HG03095 (cell line): Measurements from ENCODE around the gene KCNK13.
"Not testable (repeated sequence)": the region's sequence is repeated elsewhere in the genome, so short reads cannot be mapped to it uniquely, and the experiment has no call there.

Source experiments
- ATAC-seq: cut with Tn5 transposase; IDR thresholded peaks from one replicate; pipeline ENCODE4 v1.9.1; 2021; ENCODE audit warnings: moderate library complexity; ENCODE audit not compliant: unreplicated experiment

The KCNK13 gene

DNA sequence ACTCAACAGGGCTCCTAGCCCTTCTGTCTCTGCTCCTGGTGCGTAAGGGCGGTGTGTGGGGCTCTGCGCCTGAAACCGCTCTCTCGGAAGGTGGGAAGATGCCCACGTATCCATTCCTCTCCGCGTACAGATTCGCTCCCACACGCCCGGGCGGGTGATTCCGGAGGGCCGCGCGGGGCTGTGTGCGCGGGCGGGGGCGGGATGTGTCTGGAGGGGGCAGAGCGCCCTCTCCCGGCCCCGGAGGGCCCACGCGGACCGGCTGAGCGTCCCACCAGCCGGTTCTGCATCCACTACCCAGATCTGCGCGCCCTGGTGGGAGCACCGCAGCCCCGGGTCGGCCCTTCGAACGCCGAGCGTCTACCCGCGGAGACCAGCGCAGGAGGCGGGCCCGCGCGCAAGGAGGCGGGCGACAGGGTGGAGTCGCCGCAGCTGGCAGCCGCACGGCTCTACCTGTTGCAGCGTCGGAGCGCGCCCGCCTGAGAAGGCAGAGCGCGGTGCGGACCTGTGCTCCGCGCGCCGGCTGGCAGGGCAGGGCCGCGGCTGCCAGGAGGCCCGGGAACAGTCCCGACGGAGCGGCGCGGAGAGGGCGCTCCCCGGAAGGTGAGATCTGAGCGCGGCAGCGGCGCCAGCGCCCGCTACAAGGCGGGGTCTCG lies 1.4 kb upstream of the KCNK13 start:
- peak; percentile 69 for ATAC-seq

DNA sequence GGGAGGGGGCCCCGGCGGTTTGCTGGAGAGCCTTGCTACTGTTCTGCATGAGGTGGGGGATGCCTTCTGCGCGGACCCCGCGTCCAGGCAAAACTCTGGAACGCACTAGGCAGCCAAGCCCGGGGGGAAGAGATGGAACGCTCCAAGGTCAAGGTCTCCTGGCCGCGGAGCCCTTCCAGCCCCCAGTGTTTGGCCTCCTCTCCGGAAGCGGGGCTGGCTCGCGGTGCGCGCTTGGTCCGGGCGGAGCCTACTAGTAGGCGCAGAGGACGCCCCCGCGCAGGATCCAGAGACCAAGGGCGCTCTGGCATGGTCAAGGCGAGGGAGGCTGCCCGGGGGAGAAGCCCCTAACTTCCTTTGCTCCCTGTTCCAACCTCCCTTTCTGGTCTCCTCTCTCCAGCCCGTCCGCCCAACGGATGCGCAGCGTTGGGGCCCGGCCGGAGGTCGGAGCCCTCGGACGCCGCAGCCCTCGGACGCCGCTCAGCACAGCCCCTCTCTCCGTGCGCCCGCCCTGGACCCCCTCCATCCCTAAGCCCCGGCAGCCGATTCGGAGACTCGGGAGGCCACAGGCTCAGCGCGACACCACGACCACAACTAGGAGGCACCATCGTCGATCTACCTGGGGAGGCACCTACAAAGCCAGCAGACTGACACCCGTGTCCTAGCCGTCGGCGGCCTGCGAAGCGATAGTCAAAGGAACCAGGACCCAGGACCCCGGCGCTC lies 669 bp upstream of the KCNK13 start:
- no peak for ATAC-seq

DNA sequence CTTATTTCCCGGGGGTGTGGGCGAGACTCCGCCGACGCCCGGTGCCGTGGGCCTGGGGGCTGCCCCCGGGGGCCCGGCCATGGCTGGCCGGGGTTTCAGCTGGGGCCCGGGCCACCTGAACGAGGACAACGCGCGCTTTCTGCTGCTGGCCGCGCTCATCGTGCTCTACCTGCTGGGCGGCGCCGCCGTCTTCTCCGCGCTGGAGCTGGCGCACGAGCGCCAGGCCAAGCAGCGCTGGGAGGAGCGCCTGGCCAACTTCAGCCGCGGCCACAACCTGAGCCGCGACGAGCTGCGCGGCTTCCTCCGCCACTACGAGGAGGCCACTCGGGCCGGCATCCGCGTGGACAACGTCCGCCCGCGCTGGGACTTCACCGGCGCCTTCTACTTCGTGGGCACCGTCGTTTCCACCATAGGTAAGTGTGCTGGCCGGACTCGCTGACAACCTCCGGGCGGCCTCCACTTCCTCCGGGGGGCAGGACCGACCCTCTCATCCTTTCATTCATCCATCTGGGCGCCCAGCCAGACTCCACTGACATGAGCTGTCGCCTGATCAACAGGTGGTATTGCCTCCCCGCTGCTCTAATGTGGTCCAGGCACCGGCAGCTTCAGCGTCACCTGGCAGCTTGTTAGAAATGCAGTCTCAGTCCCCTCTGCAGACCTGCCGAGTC lies 467 bp downstream of the KCNK13 start:
- no peak for ATAC-seq

DNA sequence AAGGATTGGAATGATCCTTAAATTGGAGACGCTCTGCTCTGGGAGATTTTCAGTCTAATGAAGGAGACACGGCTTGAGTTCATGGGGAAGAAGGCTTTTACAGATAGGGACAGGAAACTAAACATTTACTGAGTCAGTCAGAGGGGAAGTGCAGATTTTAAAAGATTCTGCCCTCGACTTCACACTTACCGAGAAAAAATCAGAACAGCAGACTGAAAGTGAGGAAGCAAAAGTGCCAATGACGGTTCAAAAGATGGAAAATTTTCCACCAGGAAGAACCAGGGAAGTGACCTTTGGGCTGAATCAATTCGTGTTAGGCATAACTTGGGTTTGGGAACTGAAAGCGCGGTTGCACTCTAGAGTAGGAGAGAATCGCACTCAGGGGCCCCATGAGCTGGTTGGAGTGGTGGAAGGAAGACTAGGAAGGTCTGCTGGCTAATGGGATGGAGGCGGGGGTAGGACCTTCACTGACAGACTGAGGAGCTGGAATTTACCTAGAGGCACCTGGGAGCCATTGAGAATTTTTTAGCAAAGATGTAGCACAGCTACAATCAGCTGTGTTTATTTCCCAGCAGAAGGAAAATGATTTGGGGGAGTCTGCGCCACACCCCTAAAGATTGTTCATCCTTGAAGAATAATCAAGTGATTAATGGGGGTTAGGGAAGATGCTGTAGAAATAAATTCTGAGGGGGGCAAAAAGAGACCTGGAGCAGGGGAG lies 1.2 kb downstream of the KCNK13 start:
- ATAC-seq, result no peak

DNA sequence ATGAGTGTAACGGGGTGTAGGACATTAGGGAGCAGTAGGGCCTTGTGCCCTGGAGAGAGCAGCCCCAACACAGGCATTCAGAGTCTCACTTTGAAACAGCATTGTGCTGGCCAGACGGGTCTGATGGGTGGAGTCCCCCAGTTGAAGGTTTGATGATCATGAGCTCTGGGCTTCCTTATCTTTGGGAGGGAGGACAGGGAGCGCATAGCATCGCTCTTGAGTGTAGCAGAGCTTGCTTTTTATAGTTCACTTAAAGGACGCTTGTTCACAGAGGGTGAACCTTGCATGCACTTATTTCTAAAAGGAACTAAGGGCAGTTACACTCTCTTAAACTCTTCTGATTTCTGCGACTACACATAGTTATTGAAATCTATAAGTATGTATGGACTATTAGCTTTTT lies 10.6 kb downstream of the KCNK13 start:
- no peak for ATAC-seq

DNA sequence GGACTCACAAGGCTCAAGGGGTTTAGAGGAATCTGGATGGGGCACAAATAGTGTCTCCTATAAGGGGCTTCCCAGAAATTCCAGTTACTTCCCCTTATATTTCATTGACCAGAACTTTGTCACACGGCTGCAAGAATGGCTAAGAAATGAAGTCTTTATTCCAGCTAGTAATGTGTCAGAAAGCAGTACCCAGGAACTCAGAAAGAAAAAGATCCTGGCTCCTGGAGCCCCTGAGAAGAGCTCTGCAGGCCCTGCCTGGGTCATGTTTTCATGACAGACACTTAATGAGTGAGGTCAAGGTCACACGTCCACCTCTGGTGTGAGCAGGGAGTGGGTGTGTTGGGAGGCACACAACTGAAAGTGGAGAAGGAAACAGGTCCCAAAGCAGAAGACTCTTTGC lies 17.8 kb downstream of the KCNK13 start:
- ATAC-seq, result no peak

DNA sequence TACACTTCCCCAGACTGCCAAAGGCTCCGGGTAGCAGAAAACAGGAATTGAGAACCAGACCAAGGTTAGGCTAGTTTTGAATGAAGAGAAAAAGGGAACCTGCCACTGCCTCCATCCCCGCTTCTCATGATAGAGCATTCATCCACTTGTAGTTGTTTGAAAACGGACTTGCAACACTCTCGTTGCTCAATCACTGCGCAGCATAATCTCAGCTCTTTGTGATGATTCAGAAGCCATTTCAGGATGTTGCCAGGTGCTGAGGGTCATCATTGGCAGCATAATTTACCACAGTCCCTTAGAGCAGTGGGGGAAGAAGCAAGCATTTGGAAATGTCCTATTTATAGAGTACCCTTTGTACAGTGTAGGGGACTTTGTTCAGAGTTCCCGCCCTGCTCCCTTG lies 25.6 kb downstream of the KCNK13 start:
- no peak for ATAC-seq

DNA sequence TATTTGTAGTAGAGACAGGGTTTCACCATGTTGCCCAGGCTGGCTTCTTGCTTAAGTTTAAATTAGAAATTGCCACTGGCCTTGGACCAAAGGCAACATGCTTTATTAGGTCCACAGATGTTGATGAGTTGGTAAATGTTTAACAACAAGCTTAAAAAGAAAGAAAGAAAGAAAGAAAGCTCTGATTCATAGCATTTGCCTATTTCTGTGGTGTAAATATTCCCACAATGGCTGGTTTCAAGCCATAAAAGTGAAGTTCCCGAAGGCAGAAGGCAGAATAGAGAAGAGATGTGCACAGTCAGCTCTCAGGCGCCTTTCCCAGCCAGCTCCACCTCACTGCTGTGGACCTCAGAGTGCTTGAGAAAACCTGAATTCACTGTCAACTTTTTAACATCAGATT lies 26.4 kb downstream of the KCNK13 start:
- no peak for ATAC-seq

DNA sequence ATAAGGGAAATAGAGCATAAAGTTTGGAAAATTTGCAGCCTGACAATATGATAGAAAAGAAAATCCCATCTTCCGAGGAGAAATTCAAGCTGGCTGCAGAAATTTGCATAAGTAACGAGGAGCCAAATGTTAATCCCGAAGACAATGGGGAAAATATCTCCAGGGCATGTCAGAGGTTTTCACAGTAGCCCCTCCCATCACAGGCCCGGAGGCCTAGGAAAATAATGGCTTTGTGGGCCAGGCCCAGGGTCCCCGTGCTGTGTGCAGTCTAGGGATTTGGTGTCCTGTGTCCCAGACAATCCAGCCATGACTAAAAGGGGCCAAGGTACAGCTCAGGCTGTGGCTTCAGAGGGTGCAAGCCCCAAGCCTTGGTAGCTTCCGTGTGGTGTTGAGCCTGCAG lies 27.7 kb downstream of the KCNK13 start:
- not testable (repeated sequence) for ATAC-seq

DNA sequence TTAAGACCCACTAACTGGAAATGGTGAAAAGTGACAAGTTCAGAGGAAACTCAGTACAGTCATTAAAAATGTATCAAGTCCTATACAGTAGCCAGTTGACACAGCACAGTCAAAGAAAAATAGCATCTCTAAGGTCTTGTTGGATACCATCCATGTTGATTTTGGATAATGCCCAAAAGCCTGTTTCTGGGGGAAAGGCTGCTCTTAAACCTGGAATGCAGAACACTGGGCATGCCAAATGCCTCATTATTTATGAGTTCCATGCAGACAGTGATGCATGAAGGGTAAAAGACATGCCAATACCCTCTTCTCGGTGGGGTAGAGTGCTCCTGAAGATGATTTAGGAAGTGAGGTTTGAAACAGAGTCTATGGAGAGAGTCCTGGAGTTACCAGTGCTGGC lies 29.6 kb downstream of the KCNK13 start:
- no peak for ATAC-seq

DNA sequence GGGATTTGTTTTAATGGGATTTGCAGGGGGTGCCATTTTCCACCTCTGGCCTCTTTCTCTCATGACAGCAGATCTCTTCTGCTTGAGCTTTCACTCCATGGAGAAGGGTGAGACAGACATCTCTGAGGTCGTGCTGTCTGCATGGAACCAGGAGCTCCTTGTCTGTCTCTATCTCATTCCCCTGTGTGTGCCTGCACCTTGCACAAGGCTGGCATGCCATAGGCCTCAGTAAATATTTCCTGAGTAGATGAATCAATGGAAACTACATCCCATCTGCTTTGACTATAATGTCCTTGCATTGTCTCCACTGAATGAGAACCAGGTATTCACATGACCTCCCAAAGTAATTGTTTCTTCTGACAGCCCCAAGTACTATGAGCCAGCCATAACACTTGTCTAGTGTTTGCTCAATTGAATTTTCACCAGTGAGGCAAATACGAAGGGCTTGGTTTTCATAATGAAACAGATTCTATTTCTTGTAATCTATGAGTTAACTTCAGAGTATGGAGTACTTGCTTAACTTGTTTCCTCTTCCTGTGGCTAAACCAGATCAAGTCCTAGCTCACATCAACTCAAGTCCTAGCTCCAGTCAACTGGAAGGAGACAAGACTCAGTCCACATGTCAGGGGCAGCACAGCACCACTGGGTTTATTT lies 32.3 kb downstream of the KCNK13 start:
- ATAC-seq, result no peak

DNA sequence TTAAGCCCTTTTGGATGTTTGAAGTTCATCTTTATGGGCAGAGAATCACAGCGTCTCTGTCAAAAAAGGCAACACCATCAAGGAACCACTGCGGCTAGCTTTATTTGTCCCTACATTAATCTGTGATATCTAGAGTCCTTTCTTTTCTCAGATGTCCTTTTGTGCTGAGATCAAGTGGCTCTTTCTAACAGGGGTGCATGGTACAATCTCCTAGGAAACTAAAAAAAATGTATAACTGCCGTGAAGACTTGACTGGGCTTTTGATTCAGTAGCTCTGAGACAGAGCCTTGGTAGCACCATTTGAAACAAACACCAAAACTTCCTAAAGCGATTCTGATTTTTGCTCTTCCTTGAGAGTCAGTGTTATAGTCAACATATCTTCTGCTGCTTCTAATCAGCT lies 33.3 kb downstream of the KCNK13 start:
- no peak for ATAC-seq

DNA sequence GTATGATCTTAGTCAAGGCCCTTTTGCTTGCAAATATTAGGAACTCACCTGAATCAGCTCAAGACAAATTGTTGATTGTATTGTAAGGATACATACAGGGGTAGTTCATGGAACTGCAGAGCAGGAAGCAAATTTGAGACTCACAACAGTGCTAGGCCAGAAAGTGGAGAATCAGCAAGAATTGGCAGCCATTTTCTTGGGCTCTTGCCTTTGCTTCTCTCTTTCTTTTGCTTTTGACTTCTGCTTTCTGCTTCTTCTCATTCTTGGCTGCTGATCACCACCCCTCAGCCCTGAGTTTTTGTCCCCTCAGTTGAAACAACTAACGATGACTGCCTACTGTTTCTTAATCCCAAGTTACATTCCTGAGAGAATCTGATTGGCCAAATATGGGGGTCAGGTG lies 34.8 kb downstream of the KCNK13 start:
- no peak for ATAC-seq

DNA sequence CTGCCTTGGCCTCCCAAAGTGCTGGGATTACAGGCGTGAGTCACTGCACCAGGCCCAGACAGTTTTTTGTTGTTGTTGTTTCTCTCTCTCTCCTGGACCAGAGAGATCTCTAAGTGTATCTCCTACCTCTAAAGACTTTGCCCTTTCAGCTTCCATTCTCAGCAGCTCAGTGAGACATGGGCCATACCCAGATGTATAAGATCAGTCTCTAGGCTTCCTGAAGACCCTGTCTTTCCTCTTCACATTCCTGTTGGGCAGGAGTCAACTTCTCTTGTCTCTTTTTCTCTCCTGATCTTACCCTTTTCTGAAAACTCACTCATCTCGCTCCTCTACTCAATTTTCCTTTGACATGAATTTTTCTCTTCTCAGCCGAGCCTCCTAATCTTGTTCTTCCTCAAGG lies 42.0 kb downstream of the KCNK13 start:
- no peak for ATAC-seq

DNA sequence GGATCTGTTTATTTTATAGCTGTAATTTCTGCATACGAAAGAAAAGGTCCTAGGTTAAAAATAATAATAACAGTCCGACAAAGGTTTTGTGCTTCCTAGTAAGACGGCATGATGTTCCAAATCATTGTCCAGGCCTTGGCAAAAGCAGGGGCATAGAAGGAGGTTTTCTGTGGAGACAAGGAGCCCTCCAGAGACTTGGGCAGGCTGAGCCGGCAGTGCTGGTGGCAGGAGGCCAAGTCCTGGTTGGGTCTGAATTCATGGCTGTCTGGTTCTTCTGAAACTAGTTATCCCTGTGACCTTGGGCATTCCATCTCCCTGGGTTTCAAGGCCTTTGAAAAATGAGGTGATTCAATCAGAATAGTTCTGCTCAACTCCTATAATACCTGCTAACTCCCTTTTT lies 44.0 kb downstream of the KCNK13 start:
- no peak for ATAC-seq

DNA sequence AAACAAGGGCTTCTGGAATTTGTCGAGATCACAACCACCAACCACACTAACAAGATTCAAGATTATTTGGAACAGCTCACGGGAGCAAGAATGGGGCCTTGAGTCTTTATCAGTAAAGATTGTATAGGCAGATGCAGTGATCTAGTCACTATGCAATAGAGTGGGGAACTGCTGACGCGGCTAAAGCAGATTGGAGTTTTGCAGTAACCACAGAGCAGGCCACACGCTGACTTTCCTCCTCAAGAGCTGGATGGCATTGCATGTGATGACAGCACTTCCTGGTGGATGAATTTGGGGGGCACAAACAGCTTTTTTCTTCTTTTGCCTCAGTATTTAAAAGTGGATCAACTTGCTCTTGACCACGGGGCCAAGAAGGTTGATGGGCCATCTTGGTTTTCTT lies 46.0 kb downstream of the KCNK13 start:
- no peak for ATAC-seq

DNA sequence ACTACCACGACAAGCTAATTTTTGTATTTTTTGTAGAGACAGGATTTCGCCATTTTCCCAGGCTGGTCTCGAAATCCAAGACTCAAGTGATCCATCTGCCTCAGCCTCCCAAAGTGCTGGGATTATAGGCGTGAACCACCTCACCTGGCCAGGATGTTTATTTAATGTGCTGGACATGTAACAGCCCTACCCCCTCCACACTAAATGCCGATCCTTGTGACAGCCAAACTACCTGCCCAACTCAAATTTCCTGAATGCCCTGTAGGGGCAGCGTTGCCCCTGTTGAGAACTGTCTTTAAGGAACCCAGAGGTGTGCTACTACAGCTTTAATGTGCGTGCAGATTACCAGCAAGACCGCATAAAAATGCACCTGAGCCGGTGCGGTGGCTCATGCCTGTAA lies 48.1 kb downstream of the KCNK13 start:
- ATAC-seq, result no peak

DNA sequence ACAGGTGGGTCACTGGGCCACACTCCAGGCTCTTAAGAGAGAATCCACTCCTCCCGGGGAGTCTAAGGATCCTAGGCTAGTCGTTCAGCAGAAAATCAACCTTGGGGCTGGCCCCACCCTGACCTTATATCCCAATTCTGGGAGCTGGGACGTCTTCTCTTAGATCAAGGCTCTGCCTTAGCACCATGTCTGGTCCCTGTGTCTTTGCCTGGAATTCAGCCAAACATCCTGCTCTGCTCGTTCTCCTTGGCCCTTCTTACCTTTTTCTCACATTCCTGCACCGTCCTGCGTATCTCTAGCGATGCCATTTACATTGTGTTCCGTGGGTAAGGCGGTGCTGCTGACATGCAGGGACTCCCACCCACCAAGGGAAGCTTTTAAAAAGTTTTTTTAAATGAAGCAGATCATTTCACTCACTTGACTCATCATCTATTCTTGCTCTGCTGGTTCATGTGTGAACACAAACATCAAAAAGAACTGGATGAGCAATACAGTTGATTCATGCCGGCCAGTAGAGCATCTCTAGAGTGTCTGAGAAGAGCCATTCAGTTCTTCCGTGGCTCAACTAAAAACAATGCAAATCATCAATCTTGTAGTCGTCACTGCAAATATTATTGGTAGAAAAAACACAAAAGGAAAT lies 50.2 kb downstream of the KCNK13 start:
- ATAC-seq, result no peak

DNA sequence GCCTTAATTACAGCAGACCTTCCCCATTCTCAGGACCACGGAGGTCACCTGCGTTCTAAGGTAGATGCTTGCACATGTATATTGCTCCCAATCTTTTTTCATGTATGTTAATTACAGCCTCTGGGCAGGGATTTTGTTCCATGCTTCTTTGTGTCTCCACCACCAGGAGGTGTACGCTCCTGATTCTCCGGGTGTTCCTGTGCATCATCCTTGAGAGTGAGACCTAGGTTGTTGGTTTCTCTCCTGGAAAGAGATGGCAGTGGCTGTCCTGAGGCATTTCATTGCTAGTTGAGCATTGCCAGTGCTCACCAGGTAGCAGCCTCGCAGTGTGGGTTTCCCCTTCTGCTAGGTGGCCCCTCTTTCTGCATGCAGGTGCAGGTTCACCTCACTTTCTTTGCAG lies 52.8 kb downstream of the KCNK13 start:
- ATAC-seq, result no peak

DNA sequence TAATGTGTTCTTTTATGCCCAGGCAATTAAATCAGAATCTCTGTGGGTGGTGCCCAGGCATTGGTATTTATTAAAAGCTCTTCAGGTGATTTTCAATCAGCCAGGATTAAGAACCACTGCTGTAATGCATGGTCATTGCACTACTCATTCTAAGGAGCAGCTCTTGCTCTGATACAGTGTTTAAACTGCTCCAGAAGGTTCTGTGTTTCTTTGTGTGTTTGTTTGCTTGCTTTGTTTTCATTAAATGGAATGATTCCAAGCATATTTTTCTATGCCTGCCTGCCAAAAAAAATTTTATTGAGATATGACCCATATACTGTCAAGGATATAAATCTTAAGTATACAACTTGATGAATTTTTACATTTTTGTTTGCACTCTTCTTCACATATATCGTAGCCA lies 54.0 kb downstream of the KCNK13 start:
- no peak for ATAC-seq

DNA sequence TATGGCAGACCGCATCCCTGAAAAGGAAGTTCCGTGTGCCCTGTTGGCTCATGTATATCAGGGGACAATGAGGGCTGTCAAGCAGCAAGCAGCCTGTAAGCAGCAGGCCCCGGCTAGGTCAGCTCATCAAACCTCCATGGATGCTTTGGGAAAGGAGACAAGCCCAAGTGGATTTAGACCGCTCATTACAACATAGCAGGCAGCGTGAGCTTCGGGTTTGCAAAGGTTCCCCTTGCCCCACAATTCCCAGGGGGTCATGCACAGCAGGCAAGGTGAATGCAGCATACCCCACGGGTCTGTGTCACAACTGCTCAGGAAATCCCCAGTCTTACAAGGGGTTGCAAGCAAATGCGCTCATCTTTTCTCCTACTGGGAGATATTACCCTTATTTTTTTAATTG lies 54.6 kb downstream of the KCNK13 start:
- ATAC-seq, result no peak
